H9 (cell line): ENCODE results near the gene BRI3. TPM values are rescaled to one million over a fixed set of nuclear protein-coding genes. Genes with fewer than 3 reads are reported as not detected.

Experiments used
- DNase-seq: peaks from one replicate; pipeline ENCODE4 v3.0.0-alpha.2; 2017
- H2AFZ ChIP-seq: one replicate; pipeline ENCODE4 v1.6.1; 2013; ENCODE audit warnings: mild to moderate bottlenecking, low read length, control low read depth, moderate library complexity
- H2AK5ac ChIP-seq: 2 replicates; pipeline ENCODE4 v1.6.1; 2013; ENCODE audit warnings: low read length, control low read depth, mixed read lengths; ENCODE audit not compliant: insufficient read length
- H2BK120ac ChIP-seq: one replicate; pipeline ENCODE4 v1.6.1; 2013; ENCODE audit warnings: low read depth, mild to moderate bottlenecking, low read length, control low read depth, inconsistent platforms; ENCODE audit not compliant: poor library complexity, severe bottlenecking
- H2BK12ac ChIP-seq: 2 replicates; pipeline ENCODE4 v1.6.1; 2013; ENCODE audit warnings: low read length, control low read depth, mixed read lengths, low read depth; ENCODE audit not compliant: insufficient read length
- H2BK15ac ChIP-seq: 2 replicates; pipeline ENCODE4 v1.6.1; 2013; ENCODE audit warnings: low read depth, low read length, control low read depth
- H2BK20ac ChIP-seq: one replicate; pipeline ENCODE4 v1.6.1; 2013; ENCODE audit warnings: low read depth, mild to moderate bottlenecking, low read length, control low read depth, inconsistent platforms; ENCODE audit not compliant: poor library complexity, severe bottlenecking
- H2BK5ac ChIP-seq: 2 replicates; pipeline ENCODE4 v1.6.1; 2013; ENCODE audit warnings: low read length, control low read depth, mixed read lengths; ENCODE audit not compliant: insufficient read length
- H3K14ac ChIP-seq: 2 replicates; pipeline ENCODE4 v1.6.1; 2013; ENCODE audit warnings: low read length, control low read depth; ENCODE audit not compliant: insufficient read depth
- H3K18ac ChIP-seq: 2 replicates; pipeline ENCODE4 v1.6.1; 2013; ENCODE audit warnings: low read depth, mild to moderate bottlenecking, mixed read lengths, low read length, control low read depth; ENCODE audit not compliant: insufficient read length
- H3K23ac ChIP-seq: 2 replicates; pipeline ENCODE4 v1.6.1; 2013; ENCODE audit warnings: low read length, control low read depth, mixed read lengths, low read depth; ENCODE audit not compliant: insufficient read length
- H3K23me2 ChIP-seq: 2 replicates; pipeline ENCODE4 v1.6.1; 2013; ENCODE audit warnings: low read depth, mild to moderate bottlenecking, mixed read lengths, low read length, control low read depth; ENCODE audit not compliant: insufficient read length, poor library complexity, severe bottlenecking
- H3K27ac ChIP-seq: 2 replicates; pipeline ENCODE4 v1.5.1; 2013; ENCODE audit warnings: low read length, control low read depth, mixed read lengths, low read depth; ENCODE audit not compliant: insufficient read length
- H3K27me3 ChIP-seq: 2 replicates; pipeline ENCODE4 v1.6.1; 2013; ENCODE audit warnings: low read length, control low read depth, inconsistent platforms; ENCODE audit not compliant: insufficient read depth
- H3K4ac ChIP-seq: 2 replicates; pipeline ENCODE4 v1.6.1; 2013; ENCODE audit warnings: low read depth, mild to moderate bottlenecking, control low read depth, inconsistent platforms, low read length, moderate library complexity
- H3K4me1 ChIP-seq: 2 replicates; pipeline ENCODE4 v1.6.1; 2013; ENCODE audit warnings: low read length, control low read depth, inconsistent platforms; ENCODE audit not compliant: insufficient read depth
- H3K4me2 ChIP-seq: 2 replicates; pipeline ENCODE4 v1.6.1; 2013; ENCODE audit warnings: low read length, control low read depth, mixed read lengths; ENCODE audit not compliant: insufficient read length, insufficient read depth
- H3K56ac ChIP-seq: 2 replicates; pipeline ENCODE4 v1.6.1; 2013; ENCODE audit warnings: low read depth, mild to moderate bottlenecking, mixed read lengths, low read length, control low read depth; ENCODE audit not compliant: insufficient read length
- H3K79me1 ChIP-seq: 2 replicates; pipeline ENCODE4 v1.6.1; 2013; ENCODE audit warnings: low read depth, mild to moderate bottlenecking, moderate library complexity, low read length, control low read depth, inconsistent platforms; ENCODE audit not compliant: insufficient read depth, poor library complexity, severe bottlenecking
- H3K79me2 ChIP-seq: 2 replicates; pipeline ENCODE4 v1.6.1; 2013; ENCODE audit warnings: low read length, control low read depth, inconsistent platforms; ENCODE audit not compliant: insufficient read depth
- H3K9ac ChIP-seq: 2 replicates; pipeline ENCODE4 v1.6.1; 2013; ENCODE audit warnings: low read length, control low read depth, mixed read lengths; ENCODE audit not compliant: insufficient read length; ENCODE audit errors: extremely low read depth
- H3K9me3 ChIP-seq: one replicate; pipeline ENCODE4 v1.6.1; 2013; ENCODE audit warnings: low read depth, low read length, inconsistent platforms; ENCODE audit not compliant: control insufficient read depth
- H3T11ph ChIP-seq: one replicate; pipeline ENCODE4 v1.6.1; 2013; ENCODE audit warnings: mild to moderate bottlenecking, low read length, control low read depth, inconsistent platforms
- H4K20me1 ChIP-seq: one replicate; pipeline ENCODE4 v1.6.1; 2013; ENCODE audit not compliant: control insufficient read depth, insufficient read length, insufficient read depth
- H4K5ac ChIP-seq: 2 replicates; pipeline ENCODE4 v1.6.1; 2013; ENCODE audit warnings: low read depth, mild to moderate bottlenecking, mixed read lengths, low read length, control low read depth; ENCODE audit not compliant: insufficient read length
- H4K8ac ChIP-seq: replicated peaks from 2 replicates; pipeline ENCODE4 v1.6.1; 2013; ENCODE audit warnings: low read length, control low read depth, mixed read lengths, low read depth; ENCODE audit not compliant: insufficient read length
- H4K91ac ChIP-seq: 2 replicates; pipeline ENCODE4 v1.6.1; 2013; ENCODE audit warnings: low read depth, mild to moderate bottlenecking, moderate library complexity, mixed read lengths, low read length, control low read depth; ENCODE audit not compliant: insufficient read length
- H3K27ac Mint-ChIP-seq, 3 experiments: 2 replicates in 2 of 3; 3 replicates in 1 of 3; pipeline ENCODE4 v1.8.0; 2020 to 2021; ENCODE audit warnings: mixed read lengths in 3 of 3, mild to moderate bottlenecking in 1 of 3, moderate library complexity in 1 of 3
- H3K27me3 Mint-ChIP-seq: 2 replicates; pipeline ENCODE4 v1.8.0; 2021; ENCODE audit warnings: low read depth, mild to moderate bottlenecking, moderate library complexity, mixed read lengths
- H3K36me3 Mint-ChIP-seq, 3 experiments: 2 replicates in 2 of 3; 3 replicates in 1 of 3; pipeline ENCODE4 v1.8.0; 2020 to 2021; ENCODE audit warnings: low read depth in 3 of 3, mixed read lengths in 3 of 3; ENCODE audit not compliant: insufficient read depth in 1 of 3
- H3K4me1 Mint-ChIP-seq, 2 experiments: 2 replicates each; pipeline ENCODE4 v1.8.0; 2020; ENCODE audit warnings: mixed read lengths in 2 of 2
- H3K4me3 Mint-ChIP-seq, 2 experiments: 2 replicates in 1 of 2; 3 replicates in 1 of 2; pipeline ENCODE4 v1.8.0; 2020 to 2021; ENCODE audit warnings: mild to moderate bottlenecking in 2 of 2, mixed read lengths in 2 of 2, moderate library complexity in 1 of 2
- H3K9me3 Mint-ChIP-seq, 2 experiments: 2 replicates in 1 of 2; 3 replicates in 1 of 2; pipeline ENCODE4 v1.8.0; 2020; ENCODE audit warnings: mild to moderate bottlenecking in 2 of 2, mixed read lengths in 2 of 2, moderate library complexity in 1 of 2
- CTCF ChIP-seq: fragments of 200-600 bp; sonication (generic); conservative IDR thresholded peaks from 3 replicates; pipeline ENCODE4 v1.8.0; 2021; ENCODE audit warnings: antibody characterized with exemption, mild to moderate bottlenecking
- WGBS: extraction: QIAGEN DNeasy Blood & Tissue Kit; methylation state at CpG from one replicate; pipeline ENCODE4 v1.1.7; 2013; ENCODE audit warnings: missing lambda C conversion rate, low lambda C conversion rate, mixed read lengths; ENCODE audit not compliant: insufficient read length; ENCODE audit errors: extremely low coverage; 5-methylcytosine and 5-hydroxymethylcytosine counted together
- total RNA-seq: library from RNA; stranded (reverse); gene quantifications from 2 replicates; pipeline ENCODE4 v1.2.1, GENCODE V29; 2021

The BRI3 gene
- total RNA-seq, 1 experiment from 2014 or later: 102 TPM

GRCh38 chr7:98254951-98255610, 26.4 kb upstream of the BRI3 start:
- Histone ChIP-seq H2BK12ac (no peak overlapping the region), H3K14ac (no peak overlapping the region), H4K8ac (no peak overlapping the region), H4K5ac (no peak overlapping the region), H3K9ac (no peak overlapping the region), H2BK15ac (no peak overlapping the region), H2AK5ac (no peak overlapping the region), H3K9me3 (no peaks in the 10 kb centered on the region), H4K20me1 (no peaks in the 10 kb centered on the region), H3K27ac (no peak overlapping the region), H3K23me2 (peaks cover 6% of the 10 kb centered on the region), H3K79me2 (no peaks in the 10 kb centered on the region), H2BK20ac (no peak overlapping the region), H3K4me2 (no peak overlapping the region), H3K27me3 (no peaks in the 10 kb centered on the region), H3K23ac (no peak overlapping the region), H3K56ac (no peak overlapping the region), H3K4me1 (no peaks in the 10 kb centered on the region), H4K91ac (no peak overlapping the region), H3K79me1 (no peaks in the 10 kb centered on the region), H3T11ph (no peak overlapping the region), H2BK5ac (no peak overlapping the region), H3K4ac (no peak overlapping the region), H3K18ac (no peak overlapping the region), H2AFZ (no peak overlapping the region), H2BK120ac (no peak overlapping the region)
- TF ChIP-seq CTCF: no peak
- DNase-seq: no peak
- H3K36me3 Mint-ChIP-seq: peaks cover 0 to 6% (median 5%) of the 10 kb centered on the region in 3 experiments; a peak in 2 of 7 replicates
- H3K27me3 Mint-ChIP-seq: no peaks in the 10 kb centered on the region
- H3K4me3 Mint-ChIP-seq: no peak overlapping the region
- no peaks in the 10 kb centered on the region for H3K9me3 Mint-ChIP-seq
- H3K27ac Mint-ChIP-seq: peak overlapping the region in 1 of 3 experiments; percentile 7; a peak in 1 of 7 replicates
- peaks cover 14 to 16% of the 10 kb centered on the region in 2 experiments for H3K4me1 Mint-ChIP-seq
- no CpG with 5 or more reads among the region's 11 CpGs for WGBS
